Effector CD4-positive, alpha-beta T cell (primary cell): ENCODE results near the gene LRRC27.

Experiments
- DNase-seq: peaks from one replicate; pipeline ENCODE4 v3.0.0-alpha.2; 2020

The LRRC27 gene

DNA sequence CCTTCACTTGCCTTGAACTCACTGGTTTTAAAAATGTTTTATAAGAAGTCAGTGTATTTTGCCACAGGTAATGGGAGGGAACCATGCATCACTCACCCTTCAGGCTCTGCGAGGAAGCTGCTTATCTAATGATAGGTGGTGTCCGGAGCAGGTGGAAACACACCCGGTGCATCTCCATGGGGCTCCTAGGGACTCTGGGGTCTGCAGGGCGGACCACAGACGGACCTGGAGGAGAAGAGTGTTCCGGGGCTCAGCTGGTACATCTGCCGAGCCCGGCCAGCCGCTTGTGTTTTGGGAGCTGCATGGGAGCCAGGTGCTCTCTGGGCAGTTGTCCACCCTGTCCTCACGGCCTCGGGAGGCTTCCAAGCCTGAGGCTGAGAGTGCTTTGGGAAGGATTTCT is 7.3 kb downstream of the LRRC27 start:
- DNase-seq: no peak

DNA sequence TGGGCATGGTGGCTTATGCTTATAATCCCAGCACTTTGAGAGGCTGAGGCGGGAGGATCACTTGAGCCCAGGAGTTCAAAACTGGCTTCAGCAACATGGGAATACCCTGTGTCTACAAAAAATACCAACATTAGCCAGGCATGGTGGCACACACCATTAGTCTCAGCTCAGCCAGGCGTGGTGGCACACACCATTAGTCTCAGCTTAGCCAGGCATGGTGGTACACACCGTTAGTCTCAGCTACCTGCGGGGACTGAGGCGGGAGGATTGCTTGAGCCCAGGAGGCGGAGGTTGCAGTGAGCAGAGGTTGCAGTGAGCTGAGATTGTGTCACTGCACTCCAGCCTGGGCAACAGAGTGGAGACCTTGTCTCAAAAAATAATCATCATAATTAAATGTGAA is 9.0 kb downstream of the LRRC27 start:
- no peak for DNase-seq

DNA sequence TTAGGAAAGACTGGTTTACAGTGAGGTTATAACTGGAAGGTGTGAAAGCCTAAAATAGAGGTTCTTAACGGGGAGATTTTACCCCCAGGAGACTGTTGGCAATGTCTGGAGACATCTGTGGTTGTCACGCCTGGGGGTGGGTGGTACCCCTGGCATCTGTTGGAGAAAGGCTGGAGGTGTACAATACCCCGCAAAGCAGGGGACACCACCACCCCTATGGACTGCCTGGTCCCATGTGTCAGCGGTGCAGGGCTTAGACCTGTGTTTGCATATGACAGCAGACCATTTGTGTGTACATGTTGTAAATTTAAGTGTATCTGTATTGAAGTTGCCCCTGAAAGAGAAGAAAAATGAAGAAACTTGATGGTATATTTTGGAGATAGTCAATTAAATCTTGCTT is 9.8 kb downstream of the LRRC27 start:
- no peak for DNase-seq

DNA sequence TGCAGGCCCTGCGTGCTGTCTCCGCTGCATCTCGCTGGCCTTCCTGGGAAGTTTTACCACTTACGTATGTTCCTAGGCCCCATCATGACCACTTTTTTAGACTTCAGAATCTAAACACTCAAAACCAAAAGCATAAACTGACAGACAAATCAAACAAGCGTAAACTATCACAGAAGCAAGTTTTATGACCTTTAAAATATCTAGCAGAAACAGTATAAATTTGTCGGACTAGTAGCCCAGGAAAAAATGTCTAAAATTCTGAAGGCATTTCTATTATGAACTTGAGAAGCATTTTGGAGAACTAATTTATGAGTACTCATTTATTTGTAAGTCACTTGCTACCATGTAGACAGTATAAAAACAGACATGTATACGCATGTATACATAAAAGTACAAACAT is 10.6 kb downstream of the LRRC27 start:
- no peak for DNase-seq

DNA sequence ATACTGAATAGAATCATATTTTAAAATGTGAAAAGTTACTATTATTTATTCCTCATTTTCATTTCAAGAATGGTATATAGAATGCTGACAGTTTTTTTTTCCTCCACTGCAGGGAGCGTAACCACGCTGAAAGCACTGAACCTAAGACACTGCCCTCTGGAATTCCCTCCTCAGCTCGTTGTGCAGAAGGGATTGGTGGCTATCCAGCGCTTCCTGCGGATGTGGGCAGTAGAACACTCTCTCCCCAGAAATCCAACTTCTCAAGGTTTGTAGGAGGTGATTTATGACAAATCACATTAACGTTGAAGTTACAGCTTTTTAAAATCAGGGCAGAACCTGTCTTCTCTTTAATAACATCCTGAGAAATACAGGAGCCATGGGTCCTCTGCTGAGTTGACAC is 12.4 kb downstream of the LRRC27 start:
- no peak for DNase-seq

DNA sequence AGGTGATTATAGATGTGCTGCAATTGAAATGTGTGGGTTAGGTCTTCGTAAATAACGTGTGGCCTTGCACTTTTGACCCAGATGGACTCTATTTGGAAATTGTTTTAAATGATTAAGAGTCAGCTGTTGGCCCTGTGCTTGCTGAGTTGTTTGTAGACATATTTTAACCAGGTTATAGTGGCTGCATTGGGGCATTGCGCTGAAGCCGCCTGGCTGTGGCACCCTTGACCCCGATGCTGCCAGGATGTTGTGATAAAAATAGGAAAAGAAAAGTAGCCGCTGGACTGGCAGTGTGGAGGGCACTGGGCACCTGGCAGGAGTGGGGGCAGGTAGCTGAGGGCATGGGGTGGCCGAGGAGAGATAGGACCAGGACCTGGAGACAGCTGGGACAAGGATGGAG is 13.4 kb downstream of the LRRC27 start:
- no peak for DNase-seq

DNA sequence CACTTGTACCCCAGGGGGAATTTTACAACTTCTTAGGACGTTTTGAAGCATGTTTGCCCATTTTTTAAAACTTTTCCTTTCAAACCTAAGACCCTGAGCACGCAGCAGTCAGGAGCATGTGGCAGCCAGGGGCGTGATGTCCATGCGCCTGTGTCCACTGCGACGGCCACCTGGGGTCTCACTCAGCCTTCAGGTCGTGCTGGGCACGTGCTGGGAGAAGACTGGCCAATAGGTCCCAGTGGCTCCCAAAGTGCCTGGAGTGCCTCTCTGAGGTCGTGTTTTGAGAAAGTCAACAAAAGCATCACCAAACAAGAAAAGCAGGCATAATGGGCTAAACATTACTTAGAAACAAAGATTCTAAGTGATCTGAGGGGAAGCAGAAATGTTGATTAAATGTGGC is 14.8 kb downstream of the LRRC27 start:
- DNase-seq: no peak

DNA sequence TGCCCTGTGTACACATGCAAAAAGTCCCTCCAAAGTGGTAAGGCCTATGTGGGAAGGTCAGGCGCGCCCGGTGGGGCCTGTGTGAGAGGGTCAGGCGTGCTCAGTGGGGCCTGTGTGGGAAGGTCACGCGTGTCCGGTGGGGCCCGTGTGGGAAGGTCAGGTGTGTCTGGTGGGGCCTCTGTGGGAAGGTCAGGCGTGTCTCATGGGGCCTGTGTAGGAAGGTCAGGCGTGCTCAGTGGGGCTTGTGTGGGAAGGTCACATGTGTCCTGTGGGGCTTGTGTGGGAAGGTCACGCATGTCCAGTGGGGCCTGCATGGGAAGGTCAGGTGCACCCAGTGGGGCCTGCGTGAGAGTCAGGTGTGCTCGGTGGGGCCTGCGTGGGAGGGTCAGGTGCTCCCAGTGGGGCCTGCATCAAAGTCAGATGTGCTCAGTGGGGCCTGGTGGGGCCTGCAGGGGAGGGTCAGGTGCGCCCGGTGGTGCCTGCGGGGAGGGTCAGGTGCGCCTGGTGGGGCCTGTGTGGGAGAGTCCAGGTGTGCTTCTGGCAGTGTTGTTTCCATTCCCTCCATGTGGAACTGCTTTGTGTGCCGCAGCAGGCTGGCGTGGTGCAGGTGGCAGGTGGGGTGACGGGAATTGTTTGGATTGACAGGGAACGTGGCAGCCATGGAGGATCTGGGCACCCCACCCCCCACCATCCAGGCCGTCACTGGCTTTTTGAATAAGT is 15.4 kb downstream of the LRRC27 start:
- DNase-seq: no peak

DNA sequence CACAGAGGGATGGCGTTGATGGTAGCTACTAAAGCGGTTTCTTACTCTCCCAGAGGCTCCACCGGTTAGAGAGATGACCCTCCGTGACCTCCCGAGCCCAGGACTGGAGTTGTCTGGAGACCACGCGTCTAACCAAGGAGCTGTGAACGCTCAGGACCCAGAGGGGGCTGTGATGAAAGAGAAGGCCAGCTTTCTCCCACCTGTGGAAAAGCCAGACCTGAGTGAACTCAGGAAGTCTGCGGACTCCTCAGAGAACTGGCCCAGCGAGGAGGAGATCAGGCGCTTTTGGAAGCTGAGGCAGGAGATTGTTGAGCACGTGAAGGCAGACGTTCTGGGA is 15.9 kb downstream of the LRRC27 start:
- no peak for DNase-seq

DNA sequence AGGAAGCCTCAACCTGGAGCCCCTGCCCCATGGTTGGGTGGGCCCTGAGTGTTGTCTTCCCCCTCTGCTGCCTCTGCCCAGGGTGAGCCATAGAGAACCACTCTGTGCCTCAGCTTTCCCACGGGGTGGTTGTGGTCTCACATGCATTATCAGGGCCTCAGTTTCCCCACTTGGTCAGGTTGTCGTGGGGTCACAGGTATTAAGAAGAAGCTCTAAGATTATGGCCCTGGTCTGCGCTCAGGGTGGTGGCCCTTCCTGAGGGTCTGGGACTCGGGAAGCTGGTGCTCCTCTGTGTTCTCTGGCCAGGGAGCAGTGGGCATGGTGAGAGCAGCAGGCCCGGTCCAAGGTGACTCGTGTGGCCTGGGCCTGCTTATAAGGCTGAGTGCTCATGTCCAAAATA is 17.8 kb downstream of the LRRC27 start:
- DNase-seq: no peak

DNA sequence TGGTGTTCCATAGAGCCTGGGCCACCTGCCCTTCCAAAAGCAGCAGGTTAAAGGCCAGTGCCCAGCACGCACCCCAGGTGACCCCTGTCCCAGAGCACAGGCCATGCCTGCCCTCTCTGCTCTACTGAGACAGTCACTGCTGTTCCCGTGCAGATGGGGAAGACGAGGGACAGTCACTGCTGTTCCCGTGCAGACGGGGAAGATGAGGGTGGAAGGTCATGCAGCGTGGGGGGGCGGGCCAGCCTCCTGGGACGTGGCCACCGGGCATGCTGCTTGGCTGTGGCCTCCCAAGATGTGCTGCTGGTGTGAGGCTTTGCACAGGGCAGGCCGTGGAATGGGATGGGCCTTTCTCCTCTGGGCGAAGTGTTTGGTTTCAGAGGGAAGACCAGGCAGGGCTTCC is 18.4 kb downstream of the LRRC27 start:
- DNase-seq: no peak

DNA sequence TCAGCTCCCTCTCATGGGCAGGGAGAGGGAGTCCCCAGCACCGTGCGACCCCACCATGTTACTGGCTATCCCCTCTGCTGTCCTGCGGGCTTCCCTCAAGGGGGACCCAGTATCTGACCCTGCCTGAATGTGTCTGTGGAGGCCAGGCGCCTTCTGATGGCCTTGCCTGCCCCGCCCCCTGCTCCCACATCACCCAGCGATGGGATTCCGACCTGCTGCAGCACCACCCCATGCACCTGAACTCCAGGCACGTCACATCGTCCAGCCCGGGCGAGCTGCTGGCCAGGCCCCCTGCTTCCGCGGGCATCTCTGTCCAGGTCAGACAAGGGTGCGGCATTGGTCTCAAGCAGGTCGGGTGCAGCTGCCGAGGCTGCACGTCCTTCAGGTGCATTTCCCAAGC is 19.0 kb downstream of the LRRC27 start:
- DNase-seq: no peak

DNA sequence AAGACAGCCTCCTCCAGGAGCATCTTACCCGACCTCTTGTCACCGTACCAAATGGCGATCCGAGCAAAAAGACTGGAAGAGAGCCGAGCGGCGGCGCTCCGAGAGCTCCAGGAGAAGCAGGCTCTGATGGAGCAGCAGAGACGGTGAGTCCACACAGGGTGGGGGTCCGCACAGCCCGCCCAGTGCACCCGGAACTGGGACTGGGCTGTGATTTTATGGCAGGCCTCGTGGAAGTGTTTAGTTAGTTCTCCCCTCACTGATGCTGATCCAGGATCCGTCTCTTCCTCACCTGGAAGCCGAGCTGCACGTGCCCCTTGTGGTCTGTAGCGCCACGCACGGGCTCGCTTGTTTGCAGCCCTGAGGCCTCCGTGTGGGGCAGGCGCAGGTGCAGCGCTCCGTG is 19.6 kb downstream of the LRRC27 start:
- DNase-seq: no peak

DNA sequence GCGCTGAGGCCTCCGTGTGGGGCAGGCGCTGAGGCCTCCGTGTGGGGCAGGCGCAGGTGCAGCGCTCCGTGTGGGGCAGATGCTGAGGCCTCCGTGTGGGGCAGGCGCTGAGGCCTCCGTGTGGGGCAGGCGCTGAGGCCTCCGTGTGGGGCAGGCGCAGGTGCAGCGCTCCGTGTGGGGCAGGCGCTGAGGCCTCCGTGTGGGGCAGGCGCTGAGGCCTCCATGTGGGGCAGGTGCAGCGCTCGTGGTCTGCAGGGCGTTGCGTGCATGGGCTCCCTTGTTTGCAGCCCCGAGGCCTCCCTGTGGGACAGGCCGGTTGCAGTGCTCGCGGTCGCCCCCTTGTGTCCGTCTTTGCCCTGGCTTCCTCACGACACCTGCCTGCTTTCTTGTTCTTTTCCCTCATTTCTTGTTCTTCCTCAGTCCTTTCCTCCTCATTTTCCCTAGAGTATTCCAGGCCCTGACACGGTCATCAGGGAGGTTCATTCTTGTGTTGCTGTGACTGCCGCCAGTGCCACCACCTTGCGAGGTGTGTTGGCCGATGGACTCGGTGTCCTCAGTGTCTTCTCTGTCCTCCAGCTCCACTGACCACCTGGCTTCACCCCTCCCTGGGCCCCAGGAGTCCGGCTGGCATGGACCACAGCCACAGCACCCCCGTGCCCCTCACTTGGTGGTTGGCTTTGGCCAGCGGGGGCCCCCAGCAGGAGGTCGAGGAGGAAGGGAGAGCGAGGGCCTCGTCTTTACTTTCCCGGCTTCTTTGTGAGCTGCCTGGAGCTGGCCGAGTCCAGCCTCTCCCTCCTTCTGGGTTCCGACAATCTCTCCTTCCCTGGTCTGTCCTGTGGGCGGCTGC is 20.7 kb downstream of the LRRC27 start:
- DNase-seq: peak; percentile 67

DNA sequence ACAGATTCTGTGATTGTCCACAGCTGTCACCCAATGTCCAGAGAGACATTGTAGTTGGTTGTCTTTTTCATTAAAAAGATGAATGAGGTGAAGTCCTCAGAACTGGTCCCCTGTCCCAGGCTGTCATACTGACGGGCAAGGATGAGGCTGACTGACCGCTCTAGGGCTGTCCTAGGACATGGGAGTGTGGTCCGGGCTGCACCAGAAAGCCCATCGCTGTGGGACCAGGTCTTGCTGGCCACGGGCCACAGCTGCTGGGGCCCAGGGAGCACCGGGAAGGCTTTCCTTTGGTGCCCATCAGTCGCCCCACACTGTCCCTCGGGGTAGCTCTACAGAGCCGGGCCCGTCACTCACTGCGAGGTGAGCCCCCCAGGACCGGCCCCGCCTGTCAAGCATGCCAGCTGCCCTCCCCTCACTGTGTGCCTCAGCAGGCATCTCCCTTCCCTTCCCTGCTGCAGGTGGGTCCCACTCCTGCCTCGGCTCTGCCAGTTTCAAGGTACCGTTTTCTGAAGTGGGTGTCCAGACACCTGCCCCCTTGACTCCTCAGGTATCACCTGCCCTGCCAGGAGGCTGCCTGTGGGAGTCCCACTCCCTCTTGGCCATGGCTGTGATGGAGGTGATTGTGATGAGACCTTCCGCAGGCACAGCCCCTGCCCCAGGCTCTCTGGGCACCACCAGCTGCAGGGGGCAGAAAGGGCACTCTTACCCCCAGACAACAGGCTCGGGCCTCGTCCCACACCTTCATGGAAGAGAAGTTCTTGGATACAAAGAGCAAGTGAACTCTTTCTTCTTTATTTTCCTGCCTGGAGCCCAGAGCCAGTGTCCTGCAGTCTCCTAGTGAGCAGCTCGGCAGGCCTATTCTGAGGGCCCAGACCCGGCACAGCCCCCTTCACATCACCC is 21.7 kb downstream of the LRRC27 start:
- DNase-seq: no peak

DNA sequence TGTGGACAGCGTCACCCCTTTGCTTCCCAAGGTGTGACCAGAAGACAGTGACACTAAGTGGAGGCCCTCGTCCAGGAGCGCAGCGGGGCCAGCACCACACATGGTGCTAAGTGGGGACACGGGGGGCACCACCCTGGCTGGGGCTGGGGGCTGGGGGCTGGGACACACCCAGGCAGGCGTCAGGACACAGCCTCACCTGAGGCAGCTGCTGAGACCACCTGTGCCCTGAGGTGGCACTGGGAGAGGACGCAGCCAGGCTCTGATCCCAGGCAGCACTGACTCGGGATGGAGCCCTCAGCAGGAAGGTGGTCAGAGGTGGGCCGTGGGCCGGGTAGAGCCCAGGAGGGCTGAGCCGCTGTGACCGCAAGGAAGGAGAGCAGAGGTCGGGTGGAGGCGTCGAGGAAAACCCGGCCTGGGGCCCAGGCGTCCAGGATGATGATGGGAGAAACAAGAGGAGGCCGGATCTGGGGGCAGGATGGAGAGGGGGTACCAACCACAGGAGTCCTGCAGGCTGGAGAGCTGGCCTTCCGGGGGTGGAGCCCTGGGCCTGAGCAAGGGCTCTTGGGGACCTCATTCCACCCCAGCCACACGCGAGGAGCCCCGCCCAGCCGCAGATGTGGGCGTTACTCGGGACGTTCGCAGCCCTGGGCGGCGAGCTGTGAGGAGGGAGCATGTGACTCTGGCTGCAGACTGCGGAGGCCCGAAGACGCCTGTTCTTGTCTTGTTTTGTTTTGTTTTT is 22.5 kb downstream of the LRRC27 start:
- no peak for DNase-seq

DNA sequence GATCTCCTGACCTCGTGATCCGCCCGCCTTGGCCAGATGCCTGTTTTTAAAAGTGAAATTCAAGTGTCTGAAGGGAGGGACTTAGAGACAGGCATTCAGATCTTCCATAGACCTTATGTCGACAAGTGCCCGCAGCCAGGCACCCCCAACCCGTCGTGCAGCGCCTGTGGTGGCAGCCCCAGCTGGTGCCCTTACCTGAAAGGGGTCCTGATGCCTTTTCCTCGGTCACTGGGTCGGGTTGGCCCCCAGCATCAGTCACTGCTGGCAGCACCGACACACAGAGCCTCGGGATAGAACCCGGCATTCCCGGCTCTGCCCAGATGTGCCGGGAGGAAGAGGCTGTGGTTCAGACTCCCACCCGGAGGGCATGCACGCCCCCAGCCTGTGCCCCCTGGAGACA is 23.3 kb downstream of the LRRC27 start:
- DNase-seq: no peak

DNA sequence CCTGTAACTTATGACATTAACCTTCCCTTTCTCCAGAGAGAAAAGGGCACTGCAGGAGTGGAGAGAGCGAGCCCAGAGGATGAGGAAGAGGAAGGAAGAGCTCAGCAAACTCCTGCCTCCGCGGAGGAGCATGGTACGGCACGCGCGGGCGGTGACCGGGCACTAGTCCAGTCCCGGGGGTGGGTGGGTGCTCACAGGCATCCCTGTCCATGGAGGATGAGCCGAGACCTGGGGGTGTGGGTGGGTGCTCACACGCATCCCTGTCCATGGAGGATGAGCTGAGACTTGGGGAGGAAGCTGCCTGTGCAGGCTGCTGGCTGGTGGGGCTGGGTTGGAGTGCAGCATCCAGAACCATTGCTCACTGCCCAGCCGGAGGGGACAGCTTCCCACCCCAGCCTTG is 23.8 kb downstream of the LRRC27 start:
- DNase-seq: no peak

DNA sequence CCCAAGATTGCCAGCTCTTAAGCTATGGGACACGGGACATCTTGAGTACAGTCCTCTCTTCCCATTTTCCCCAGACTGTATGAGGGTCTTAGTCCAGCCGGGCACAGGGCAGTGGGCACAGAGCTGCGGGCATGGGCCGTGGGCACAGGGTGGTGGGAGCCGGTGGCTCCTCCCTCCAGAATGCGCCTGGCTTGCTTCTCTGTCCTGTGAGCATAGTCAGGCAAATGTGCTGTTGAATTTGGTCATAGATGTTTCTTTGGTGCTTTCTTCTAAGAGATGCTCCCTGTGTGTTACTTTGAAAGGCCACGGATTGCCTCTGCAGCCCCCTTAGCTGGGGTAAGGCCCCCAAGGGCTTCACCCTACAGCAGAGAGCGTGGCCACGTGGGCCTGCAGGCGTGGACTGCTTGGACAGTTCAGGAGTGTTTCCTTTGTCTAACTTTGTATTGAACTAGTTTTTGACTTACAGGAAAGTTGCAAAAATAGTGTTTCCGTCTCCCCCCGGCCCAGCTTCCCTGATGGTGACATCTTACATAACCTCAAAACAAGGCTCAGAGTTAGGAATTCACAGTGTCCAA is 24.7 kb downstream of the LRRC27 start:
- DNase-seq: no peak

DNA sequence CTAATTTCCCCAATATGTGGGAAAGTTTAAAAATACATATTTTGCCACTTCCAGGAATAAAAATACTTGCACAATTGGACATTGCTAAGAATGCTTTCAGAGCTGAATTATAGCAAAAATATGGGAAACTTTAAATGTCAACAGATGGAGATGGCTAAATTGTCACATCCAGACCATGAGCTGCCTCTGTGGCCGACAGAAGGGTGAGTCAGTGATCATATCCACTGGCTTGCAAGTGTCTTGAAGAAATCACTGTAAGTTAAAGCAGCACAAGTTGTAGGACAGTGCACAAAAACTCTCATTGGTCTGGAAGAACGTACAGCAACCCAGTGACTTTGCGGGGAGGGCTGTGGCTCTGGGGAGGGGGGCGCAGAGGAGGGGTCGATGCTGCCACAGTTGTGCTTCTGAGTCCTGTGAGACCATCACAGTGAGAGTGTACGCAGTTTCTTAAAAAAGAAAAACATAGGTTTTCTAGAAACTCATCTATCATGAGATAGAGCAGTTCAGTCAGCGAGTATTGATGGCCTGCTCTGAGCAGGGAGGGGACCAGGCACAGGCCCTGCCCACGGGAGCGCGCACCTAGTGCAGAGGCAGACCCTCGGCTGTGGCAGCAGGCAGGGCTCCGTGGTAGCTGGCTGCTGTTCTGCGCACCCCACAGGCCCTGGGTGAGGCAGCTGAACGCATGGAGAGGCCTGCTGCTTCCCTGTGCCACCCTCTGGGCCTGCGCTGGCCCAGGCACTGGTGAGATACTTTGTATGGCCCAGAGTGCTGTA is 25.5 kb downstream of the LRRC27 start:
- DNase-seq: no peak

DNA sequence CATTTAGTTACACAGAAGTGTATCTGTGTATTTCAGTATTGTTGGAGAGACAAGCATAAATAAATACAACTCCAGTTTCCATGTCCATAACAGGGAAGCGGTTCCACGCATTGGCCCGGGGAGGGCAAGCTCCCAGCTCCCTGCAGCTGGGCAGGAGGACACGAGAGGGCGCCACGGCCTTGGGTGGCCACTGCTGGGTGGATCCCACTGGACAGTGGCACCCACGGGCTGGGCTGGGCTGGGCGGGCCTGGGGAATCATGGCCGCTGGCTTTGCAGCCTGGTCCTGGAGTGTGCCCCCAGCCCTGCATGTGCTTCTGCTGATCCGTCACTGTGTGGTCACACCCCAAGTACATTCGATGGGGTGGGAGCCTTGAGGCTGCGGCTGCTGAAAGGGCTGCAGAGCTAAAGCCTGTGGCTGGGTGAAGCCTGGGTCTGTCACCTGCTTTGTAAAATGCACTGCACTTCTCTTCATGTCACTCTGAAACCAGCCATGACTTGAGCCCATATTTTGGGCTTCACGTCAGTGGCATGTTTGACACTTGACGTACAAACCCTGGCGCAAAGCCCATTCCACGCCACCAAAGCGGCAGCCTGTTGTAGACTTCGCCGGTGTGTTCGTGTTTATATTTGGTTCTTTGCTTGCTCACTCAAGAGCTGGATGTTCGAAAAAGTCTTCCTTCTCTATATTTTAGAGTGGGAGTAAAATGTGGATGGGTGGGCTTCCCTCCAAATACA is 27.5 kb downstream of the LRRC27 start:
- DNase-seq: no peak
